GM21717 (cell line): ENCODE measurements around the gene RAPGEF1.

ENCODE experiments used
- ATAC-seq: cut with Tn5 transposase; IDR thresholded peaks from one replicate; pipeline ENCODE4 v1.9.1; 2021; ENCODE audit warnings: mild to moderate bottlenecking, moderate library complexity; ENCODE audit not compliant: unreplicated experiment

RAPGEF1 gene

DNA sequence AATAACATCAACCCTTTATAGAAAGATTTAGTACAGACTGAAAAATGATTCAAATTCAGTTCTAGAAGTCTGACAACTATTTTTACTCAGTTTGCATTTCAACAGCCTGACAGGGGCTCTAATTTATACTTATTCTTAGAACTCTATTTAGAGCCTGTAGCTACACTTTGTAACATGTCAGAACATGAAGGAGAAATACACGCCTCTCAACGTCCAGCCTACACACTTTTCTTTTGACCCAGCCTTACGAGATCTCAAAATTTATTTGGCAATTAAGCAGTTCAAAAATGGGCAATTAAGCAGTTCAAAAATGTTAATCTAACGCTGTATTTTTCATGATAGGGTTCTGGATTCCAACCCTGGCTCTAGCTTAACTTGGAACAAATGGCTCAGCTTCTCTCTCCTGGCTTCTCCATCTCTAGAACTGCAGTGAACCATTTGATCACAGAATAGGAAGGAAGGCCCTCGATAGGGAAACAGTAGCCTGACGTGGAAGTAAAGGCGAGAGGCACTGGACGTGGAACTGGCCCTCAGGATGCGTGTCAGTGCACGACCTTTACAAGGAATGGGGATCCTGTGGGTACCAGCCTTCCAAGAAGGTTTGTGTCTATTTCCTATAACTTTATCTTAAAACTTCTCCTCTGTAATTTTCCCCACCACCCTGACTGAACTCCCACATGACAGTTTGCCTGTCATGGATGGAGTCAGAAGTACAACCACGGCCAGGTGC is 128.1 kb downstream of the RAPGEF1 start:
- ATAC-seq: no peak

DNA sequence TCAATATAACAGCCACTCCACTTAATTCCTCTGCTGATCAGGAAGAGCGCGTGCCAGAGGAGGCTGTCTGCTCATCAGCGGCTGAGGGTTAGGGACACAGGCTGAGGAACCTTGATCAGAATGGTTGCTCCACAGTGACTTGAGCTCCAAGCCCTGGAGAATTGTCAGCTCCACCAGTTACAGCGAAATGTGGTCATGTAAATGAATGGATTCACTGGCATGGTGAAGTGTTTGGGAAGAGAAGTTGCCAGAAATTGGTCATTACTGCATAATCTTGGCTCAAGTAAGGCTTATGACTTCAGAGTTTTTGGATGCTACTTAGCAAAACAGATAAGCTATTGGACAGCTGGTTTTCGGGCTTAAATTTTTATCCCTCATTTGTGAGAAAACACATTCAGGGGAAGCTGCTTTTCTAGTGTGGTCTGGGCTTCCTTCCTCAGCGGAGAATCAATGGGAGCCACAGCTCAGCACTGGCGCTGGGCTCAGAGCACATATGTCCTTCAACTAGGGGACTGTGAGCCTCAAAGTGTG is 129.6 kb downstream of the RAPGEF1 start:
- ATAC-seq: no peak

DNA sequence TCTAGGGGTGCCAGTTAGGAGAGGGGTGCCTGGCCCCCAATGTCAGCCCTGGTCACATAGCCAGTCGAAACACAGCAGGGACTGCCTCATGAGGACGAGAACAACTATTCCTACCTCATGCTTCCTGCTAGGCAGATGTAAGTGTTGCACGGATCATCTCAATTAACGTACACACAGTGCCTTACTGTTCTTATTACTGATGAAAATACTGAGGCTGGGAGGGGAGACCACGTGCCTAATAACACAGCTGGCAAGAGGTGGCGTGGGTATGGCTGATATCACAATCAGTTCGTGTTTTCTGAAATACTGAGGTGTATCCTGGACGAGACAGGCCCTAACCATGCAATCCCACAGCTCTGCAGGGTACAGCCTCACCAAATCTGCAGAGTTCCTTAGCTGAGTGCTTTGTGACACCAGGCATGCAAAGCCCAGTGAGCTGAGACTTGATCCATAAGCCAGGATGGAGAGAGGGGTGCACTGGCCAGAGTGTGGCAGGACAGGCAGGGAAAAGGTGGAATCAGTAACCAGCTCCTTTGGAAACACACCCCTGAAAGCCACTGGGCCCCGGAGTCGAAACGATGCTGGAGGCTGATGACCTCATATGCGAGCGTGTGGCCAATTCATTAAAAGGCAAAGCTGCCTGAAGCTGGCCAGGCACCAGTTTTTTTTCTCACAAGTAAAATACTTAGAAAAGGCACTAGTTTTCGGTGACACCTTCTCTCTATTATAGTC is 130.6 kb downstream of the RAPGEF1 start:
- no peak for ATAC-seq

DNA sequence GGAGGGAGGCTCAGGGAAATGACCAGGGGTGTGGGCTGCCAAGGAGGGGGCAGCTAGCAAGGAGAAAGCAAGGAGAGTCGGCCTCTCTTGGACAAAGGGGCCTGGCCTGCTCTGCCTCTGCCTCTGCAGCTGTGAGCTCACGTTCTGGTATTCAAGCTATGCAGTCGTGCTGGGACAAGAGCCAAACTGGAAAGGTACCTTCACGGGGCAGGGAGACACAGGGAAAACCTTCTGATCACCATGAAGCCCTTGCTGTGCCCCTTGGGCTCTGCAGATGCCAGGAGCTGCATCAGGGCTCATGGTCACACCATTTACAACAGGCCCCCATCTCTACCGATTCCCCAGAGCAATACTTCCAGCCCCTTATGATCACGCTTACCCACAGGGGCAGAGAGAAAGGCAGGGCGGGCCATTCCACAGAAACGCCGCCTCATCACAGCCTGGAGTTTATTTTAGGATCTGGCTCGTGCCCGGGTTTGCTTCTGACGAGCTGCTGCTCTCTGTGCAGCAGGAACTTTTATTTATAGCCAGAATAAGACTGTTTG is 131.3 kb downstream of the RAPGEF1 start:
- ATAC-seq: no peak

DNA sequence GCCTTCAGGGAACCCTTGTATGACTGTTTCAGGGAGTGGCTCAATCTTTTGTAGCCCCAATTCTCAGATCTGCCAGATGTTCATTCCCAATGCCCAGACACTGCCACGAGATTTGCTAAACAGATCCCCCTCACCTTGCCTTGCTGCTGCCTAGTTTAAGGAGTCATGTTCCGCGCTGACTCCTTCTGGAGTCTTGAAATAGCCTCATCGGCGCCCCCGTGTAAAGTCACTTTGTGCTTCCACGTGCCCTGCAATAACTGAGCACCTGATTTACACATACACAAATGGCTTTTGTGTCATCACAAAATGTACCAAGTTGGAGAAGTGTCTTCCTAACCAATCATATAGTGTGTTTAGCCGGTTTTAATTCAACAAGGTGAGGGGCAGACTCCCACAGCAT is 132.3 kb downstream of the RAPGEF1 start:
- no peak for ATAC-seq

DNA sequence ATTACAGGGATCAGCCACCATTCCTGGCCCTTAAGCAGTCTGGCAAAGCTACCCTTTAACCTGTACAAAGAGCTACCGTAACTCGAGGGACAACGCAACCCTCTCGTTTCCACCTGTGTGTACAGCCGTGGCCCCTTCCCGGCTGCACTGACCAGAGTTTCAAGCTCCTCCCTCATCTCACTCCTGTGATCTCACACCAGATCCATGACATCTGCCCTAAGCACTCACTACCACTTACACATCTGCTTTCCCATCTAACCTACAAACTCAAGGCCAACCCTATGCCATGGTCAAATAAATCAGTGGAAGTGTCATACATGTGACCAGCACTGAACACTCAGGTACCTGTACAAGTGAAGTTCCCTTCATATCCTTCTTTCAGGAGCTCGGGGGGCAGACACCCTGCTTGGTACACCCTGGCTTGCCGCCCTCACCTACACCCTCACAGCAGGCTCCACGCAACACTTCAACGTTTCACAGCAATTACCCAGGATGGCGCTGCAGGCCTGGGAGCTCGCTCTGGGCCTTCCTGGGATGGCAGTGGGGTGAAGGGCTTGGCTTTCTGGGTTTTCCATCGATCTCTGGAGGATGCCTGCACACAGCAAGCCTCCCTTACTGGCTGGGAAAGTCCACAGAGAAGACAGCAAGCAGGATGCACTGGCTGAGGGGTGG is 132.8 kb downstream of the RAPGEF1 start:
- no peak for ATAC-seq

DNA sequence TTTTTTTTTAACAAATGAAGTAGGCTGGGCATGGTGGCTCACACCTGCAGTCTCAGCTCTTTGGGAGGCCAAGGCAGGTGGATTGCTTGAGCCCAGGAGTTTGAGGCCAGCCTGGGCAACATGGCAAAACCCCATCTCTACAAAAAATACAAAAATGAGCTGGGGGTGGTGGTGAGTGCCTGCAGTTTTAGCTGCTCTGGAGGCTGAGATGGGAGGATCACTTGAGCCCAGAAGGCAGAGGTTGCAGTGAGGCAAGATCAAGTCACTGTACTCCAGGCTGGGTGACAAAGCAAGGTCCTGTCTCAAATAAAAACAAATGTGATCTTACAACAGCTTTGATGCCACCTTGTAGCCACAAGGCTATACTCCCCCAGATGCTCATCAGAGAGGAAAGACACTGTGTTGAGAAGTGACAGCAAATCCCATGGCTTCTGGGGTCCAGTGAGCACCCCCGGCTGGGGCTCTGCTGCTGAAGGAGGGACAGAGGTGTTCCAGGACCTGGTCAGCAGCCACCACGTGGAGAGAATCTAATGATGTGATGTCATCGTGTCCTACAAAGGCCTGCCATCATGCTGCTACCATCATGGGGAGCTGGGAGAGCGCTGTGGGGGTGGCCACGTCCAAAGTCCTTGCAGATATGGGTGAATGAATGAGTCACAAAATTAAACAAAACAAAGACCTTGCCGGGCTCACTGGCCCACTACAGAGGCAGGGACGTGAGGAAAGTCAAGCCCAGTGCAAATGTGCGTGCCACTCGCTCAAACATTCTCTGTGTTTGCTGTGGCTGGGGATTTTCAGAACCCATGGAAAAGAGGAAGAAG is 133.9 kb downstream of the RAPGEF1 start:
- ATAC-seq: no peak

DNA sequence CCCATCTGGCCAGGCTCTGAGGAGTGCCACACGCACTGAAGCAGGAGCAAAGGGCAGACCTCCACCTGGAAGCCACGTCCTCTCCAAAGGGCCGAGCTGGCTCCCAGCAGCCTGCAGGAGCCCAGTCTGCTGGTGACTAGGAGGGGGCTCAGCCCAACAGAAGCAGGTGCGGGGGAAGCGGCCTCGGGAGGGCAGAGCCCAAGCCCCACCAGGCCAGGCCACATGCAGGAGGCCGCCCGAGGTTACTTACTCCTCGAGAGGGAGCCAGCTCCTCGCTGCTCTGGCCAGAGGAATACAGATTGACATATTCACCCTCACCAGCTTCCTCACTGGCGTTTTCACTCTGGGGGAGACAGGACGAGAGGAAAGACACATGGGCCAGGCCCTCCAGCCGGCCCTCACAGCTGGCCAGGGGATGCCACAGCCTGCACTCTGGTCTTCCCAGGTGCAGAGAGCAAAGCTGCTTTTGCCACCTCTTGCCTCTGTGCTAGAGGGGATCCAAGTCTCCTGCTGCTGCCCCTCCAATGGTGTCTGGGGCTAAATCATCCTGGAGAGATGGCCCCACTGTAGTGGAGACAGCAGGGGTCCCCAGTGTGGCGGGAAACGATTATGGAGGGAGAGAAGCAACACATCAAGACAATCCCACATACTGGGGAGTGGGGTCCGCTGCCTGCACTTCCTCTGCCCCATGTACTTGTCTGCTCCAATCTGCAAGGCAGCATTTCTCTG is 136.0 kb downstream of the RAPGEF1 start:
- ATAC-seq: no peak

DNA sequence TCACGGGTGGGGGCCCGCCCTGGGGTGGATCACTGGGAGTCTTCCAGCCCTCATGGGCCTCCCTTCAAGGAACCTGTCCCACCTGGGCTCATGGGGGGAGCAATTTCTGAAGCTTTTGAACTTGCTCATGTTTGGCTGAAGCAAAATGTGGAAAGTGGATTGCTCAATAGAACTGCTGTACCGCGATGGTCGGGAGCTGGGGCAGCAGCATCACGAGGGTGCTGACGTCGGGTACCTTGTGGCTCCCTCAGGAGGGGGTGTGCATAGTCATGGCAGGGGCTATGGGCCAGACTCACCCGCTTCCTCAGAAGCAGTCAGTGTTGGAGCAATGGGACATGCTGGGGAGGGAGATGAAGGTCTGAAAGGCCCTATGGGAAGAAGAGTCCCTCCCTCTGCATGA is 136.7 kb downstream of the RAPGEF1 start:
- no peak for ATAC-seq

DNA sequence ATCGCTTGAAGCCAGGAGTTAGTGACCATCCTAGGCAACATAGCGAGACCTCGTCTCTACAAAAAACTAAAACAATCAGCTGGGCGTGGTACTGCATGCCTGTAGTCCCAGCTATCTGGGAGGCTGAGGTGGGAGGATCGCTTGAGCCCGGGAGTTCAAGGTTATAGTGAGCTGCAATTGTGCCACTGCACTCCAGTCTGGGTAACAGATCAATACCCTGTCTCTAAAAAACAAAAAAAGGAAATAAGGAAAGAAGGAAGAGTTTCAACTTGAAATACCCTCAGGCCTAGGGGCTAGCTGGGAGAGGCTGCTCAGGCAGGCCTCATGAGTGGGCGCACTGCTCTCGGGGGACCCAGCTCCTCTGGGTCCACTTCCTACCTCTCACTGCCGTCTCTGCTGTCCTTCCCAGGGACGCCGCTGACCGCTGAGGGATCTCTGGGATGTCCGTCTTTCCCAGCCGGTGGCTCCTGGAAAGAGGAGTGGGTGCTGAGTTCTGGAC is 138.1 kb downstream of the RAPGEF1 start:
- ATAC-seq: no peak

DNA sequence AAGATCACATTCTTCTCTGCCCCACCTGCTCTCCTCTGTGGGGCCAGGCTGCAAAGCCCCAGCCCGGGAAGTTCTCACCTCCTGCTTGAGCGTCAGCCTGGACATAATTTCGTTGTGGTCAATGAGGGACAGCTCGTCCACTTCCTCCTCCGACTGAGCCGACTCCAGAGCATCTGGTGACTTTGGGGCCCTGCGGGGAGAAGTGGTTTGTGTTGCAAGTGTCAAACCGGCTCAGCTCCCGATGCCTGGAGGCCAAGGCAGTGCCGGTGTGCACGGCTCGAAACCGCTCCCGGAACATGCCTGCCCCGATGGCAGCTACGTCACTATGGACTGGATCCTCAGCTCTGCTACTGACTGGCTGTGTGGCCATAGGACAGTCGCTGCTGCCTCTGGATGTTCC is 141.8 kb downstream of the RAPGEF1 start:
- no peak for ATAC-seq

DNA sequence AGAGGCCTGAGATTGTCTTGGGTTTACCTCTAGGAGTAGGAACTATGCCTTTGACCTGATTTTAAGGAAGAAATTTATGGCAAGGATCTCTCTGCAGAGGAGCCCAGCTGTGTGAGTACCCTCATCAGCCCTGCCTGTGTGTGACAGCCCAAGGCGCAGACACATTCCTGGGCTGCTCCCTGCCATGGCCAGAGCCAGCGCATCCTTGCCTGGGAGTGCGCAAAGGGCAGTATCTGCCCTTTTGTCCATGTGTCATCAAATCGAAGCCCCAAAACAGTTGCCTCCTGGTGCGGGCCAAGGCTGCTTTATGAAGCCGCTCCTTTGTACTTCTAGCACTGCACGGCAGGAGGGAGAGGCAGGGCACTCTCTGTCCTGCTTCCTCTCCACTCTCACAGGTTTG is 142.6 kb downstream of the RAPGEF1 start:
- ATAC-seq: no peak

DNA sequence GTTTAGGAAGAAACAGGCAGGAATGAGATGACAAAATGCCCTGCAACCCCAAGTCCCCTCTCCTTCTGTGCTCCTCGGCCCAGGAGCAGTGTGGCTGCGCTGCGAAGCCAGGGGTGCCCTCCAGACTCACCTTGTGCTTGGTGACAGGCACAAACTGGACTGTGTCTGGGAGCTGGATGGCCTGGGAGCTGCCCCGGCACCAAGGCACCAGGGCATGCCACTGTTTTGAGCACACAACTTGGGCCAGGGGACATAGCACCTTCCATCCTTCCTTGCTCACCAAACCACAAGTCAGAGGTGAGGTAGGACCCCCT is 143.5 kb downstream of the RAPGEF1 start:
- ATAC-seq: no peak

DNA sequence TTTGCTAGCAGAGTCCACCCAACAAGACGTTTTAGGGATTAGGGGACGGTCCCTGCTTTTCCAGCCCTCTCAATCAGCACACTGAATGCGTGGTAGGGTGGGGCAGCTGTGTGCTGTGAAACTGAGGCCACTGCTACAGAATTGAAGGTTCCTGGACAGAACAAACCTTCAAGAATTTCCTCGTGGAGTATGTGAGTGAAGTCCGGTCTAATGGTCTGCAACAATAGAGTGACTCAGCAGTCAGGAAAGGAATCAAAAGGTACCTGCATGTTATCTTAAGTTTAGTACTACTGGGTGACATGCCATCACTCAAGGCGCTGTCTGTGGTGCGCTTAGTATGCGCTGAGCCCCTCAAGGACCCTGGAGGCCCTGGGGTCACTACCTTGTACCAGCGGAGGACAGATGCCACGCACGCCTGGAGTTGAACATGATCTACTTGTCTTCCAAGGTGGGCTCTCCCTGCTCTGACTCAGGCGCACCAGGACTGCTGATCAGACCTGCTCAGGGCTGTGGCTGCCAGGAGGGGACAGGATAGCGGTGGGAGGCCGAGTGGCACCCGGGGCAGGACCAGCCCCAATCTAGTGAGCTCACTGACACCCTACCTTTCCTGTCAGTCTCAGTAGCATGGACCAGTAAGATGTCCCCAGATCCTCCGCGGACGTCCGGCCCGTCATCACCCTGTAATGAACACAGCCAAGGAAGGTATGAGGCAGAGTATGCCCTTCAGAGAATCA is 144.0 kb downstream of the RAPGEF1 start:
- no peak for ATAC-seq

DNA sequence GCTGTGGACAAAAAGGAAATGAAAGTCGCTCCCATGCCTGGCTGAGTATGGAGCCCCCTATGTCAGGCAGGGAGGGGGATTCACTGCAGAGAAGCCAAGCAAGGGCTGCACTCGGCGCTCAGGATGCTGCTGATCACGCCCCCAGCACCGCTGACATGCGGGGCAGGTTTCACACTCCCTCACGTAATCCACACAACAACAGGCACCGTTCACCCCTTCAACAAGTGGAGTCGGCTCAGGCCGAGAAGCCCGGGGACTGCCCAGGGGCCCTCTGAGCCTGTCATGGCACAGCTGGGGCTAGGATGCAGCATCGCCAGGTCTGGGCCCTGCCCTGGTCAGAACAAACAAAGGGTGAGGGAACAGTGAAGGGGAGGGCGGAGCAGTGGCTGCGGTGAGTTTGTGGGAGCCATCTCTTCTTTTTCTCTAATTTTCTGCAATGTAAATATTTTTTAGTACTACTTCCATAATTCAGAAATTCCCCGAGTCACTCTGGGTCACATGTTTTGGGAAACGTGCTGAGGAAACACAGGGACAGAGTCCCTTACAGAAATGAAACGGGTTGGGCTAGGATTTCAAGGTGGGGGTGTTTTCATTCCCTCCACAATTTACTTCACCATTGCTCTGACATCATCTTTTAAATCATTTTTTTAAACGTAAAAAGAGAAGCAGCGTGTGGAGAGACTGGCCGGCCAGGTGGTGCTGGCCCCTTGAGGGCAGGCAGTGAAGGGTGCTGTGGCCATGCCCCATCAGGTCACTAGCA is 144.8 kb downstream of the RAPGEF1 start:
- ATAC-seq: no peak

DNA sequence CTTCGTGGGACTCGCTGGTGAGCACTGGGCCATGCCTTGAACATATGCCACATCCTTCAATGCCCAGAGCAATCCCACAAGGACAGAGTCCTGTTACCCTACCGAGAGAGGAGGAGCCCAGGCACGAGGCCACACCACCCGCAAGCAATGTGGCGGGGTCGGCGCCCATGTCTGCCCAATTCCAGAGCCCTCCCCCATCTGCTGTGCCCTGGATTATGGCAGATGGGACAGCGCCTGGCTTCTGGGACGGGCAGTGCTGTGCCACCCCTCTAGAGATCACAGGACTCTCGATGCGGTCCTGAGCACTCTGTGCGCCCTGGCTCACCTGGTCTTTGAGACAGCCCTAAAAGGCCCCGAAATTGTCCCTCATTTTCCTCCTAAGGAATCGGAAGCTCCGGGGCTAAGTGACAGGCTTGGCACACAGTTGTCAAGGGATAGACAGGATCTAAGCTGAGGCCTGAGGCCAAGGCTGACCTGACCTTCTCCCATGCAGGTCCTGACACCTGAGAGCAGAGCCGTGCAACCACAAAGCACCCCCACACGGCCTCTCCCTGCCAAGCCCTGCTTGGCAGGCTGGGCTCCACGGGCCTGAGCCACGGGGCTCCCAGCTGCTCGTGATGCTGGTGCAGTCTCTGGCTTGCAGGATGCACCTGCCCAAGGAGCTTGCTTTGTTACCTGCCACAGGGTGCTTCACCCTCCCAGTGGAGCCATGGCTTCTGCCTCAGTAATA is 145.8 kb downstream of the RAPGEF1 start:
- ATAC-seq: no peak

DNA sequence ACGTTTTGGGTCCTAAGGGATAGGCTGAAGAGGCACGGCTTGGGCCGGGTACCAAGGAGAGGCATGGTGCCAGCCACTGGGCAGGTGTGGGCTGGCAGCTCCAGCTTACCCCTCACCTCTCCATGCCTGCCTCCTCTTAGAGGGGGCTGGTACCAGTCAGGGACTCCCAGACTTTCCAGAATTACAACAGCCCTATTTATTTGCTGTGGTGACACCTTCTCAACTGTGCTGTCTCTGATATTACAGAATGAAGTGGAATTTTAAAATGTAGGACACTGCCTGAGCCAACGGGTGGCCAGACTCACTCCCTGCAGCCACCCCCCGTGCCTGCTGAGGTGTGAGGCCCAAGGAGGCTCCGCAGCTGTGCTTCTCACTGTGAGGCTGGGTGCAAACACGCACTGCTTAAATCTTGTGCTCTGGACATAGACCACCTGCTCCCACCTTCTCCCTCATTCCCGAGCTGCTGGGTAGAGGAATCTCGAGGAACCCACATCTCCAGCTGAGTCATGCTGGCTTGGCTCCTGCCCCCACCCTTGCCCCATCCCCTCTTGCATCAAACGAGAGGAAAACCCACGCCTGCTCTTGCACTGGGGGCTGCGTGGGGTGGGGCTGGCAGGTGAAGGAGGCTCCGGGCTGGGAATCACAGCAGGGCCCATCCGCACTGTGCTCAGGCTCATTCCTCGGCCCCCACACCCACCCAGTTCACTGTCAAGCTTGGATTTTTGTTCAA is 146.6 kb downstream of the RAPGEF1 start:
- no peak for ATAC-seq
